ENCODE measurements around the gene DNAH2. TPM values are rescaled to one million over a fixed set of nuclear protein-coding genes. Genes with fewer than 3 reads are reported as not detected.
"Not testable (repeated sequence)": the region's sequence is repeated elsewhere in the genome, so short reads cannot be mapped to it uniquely, and the experiment has no call there.

DNAH2 gene
- total RNA-seq, 1 donor: under 0.01 TPM

DNA sequence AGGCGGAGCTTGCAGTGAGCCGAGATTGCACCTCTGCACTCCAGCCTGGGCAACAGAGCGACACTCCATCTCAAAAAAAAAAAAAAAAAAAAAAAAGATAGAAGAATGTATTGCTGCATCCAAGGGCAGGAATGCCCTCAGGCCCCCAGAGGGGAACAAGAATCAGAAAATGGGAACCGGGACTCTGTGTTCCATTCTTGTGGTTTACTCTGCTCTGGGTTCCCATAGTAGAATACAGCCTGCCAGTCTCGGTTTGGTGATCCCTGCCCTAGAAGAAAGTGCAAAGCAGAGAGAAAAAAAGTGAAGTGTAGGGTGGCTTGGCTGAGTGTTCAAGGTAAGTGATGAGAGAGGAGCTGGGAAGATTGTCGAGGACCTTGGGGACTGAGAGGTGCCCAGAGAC lies 89.0 kb downstream of the DNAH2 start:
- Histone ChIP-seq H3K4me1 (ENCODE audit: insufficient read depth, low read length) (no peaks in the 10 kb centered on the region), H3K27me3 (ENCODE audit: insufficient read depth, low read length) (no peaks in the 10 kb centered on the region), H3K4me3 (ENCODE audit: low read length) (no peak overlapping the region), H3K9me3 (ENCODE audit: low read depth, low read length) (no peaks in the 10 kb centered on the region)

GRCh38 chr17:7807206-7807605 lies 89.7 kb downstream of the DNAH2 start:
- H3K4me1 ChIP-seq (ENCODE audit: insufficient read depth, low read length): no peaks in the 10 kb centered on the region
- no peak overlapping the region for H3K4me3 ChIP-seq (ENCODE audit: low read length)
- H3K27me3 ChIP-seq (ENCODE audit: insufficient read depth, low read length): no peaks in the 10 kb centered on the region
- H3K9me3 ChIP-seq (ENCODE audit: low read depth, low read length): no peaks in the 10 kb centered on the region

DNA sequence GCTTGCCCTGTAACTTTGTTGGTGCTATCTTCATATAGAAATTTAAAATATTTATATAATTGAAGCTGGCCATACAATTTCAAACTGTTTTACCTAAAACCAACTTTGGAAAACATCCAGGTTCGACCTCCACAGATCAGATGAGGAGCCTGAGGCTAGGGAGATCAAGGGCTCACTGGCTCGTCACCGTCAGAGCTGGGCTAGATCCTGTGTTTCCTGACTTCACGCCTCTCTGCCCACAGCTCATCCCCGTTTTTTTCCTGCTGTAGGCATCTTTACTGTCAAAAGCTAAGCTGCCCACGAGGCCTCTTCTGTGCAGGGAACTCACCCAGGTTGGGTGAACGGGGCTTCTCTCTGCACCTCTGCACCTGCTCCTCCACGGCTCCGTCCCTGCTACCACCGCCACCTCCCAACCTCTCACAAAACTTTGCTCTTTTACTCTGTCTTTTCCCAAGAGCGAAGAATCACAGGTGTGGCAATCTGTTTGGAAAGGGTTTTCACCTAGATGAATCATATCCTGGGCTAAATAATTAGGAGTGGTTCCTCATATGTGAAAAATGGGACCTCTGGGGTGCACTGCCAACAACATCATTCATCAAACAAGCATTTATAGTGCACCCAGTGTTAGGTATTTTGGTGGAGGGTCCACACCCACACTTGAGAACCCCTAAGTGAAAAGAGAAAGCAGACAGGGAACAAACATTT lies 91.7 kb downstream of the DNAH2 start:
- Histone ChIP-seq H3K4me3 (ENCODE audit: low read length) (no peak overlapping the region), H3K9me3 (ENCODE audit: low read depth, low read length) (no peaks in the 10 kb centered on the region), H3K4me1 (ENCODE audit: insufficient read depth, low read length) (no peaks in the 10 kb centered on the region), H3K27me3 (ENCODE audit: insufficient read depth, low read length) (no peaks in the 10 kb centered on the region)

GRCh38 chr17:7809791-7810343 lies 92.3 kb downstream of the DNAH2 start:
- H3K4me3 ChIP-seq (ENCODE audit: low read length); H3K27me3 ChIP-seq (ENCODE audit: insufficient read depth, low read length); H3K4me1 ChIP-seq (ENCODE audit: insufficient read depth, low read length); H3K9me3 ChIP-seq (ENCODE audit: low read depth, low read length): not testable (repeated sequence)

GRCh38 chr17:7811251-7811650 lies 93.7 kb downstream of the DNAH2 start:
- Histone ChIP-seq H3K4me1 (ENCODE audit: insufficient read depth, low read length) (no peaks in the 10 kb centered on the region), H3K9me3 (ENCODE audit: low read depth, low read length) (no peaks in the 10 kb centered on the region), H3K4me3 (ENCODE audit: low read length) (no peak overlapping the region), H3K27me3 (ENCODE audit: insufficient read depth, low read length) (no peaks in the 10 kb centered on the region)

GRCh38 chr17:7814969-7815368 lies 97.4 kb downstream of the DNAH2 start:
- Histone ChIP-seq H3K9me3 (ENCODE audit: low read depth, low read length) (no peaks in the 10 kb centered on the region), H3K27me3 (ENCODE audit: insufficient read depth, low read length) (no peaks in the 10 kb centered on the region), H3K4me1 (ENCODE audit: insufficient read depth, low read length) (no peaks in the 10 kb centered on the region), H3K4me3 (ENCODE audit: low read length) (no peak overlapping the region)

- Histone ChIP-seq H3K4me1 (ENCODE audit: insufficient read depth, low read length) (no peaks in the 10 kb centered on the region), H3K4me3 (ENCODE audit: low read length) (no peak overlapping the region), H3K9me3 (ENCODE audit: low read depth, low read length) (no peaks in the 10 kb centered on the region), H3K27me3 (ENCODE audit: insufficient read depth, low read length) (no peaks in the 10 kb centered on the region)
Observed at GRCh38 chr17:7816926-7817642, 99.5 kb downstream of the DNAH2 start.

DNA sequence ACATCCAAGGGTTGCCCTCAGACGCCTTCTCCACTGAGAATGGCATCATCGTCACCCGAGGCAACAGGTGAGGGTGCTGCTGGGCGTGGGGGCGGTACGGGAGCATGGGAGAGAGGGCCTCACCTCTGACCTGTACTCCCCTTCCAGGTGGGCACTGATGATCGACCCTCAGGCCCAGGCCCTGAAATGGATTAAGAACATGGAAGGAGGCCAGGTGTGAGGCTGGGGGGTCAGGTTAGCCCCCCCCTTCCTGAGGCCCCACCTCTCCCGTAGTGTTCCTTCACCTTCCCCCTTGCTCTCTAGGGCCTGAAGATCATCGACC lies 100.1 kb downstream of the DNAH2 start:
- H3K4me3 ChIP-seq (ENCODE audit: low read length): no peak overlapping the region
- H3K4me1 ChIP-seq (ENCODE audit: insufficient read depth, low read length): no peaks in the 10 kb centered on the region
- H3K27me3 ChIP-seq (ENCODE audit: insufficient read depth, low read length): no peaks in the 10 kb centered on the region
- no peaks in the 10 kb centered on the region for H3K9me3 ChIP-seq (ENCODE audit: low read depth, low read length)

DNA sequence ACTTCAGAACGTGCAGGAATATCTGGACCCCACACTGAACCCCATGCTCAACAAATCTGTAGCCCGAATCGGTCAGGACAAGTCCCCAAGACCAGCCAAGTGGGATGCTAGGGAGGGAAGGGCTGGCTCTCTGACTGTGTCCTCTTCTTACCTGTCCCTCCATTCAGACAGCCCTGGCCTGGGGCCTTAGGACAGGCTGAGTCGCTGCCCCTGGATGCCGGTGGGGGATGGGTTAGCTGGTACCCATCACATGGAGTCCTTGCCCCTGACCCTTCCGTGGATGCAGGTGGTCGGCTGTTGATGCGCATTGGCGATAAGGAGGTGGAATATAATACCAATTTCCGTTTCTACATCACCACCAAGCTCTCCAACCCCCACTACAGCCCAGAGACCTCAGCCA lies 100.5 kb downstream of the DNAH2 start:
- H3K27me3 ChIP-seq (ENCODE audit: insufficient read depth, low read length): no peaks in the 10 kb centered on the region
- H3K4me1 ChIP-seq (ENCODE audit: insufficient read depth, low read length): no peaks in the 10 kb centered on the region

GRCh38 chr17:7818746-7819645 lies 101.5 kb downstream of the DNAH2 start:
- H3K4me3 ChIP-seq (ENCODE audit: low read length): no peak overlapping the region
- H3K27me3 ChIP-seq (ENCODE audit: insufficient read depth, low read length): no peaks in the 10 kb centered on the region

More for the DNA sequence above, 100.5 kb downstream of the DNAH2 start:
- Histone ChIP-seq H3K9me3 (ENCODE audit: low read depth, low read length) (no peaks in the 10 kb centered on the region), H3K4me3 (ENCODE audit: low read length) (no peak overlapping the region)

GRCh38 chr17:7820231-7820630 lies 102.7 kb downstream of the DNAH2 start:
- Histone ChIP-seq H3K4me1 (ENCODE audit: insufficient read depth, low read length) (no peaks in the 10 kb centered on the region), H3K9me3 (ENCODE audit: low read depth, low read length) (no peaks in the 10 kb centered on the region), H3K4me3 (ENCODE audit: low read length) (no peak overlapping the region), H3K27me3 (ENCODE audit: insufficient read depth, low read length) (no peaks in the 10 kb centered on the region)

More at GRCh38 chr17:7818746-7819645, 101.5 kb downstream of the DNAH2 start:
- H3K9me3 ChIP-seq (ENCODE audit: low read depth, low read length): no peaks in the 10 kb centered on the region
- H3K4me1 ChIP-seq (ENCODE audit: insufficient read depth, low read length): no peaks in the 10 kb centered on the region

GRCh38 chr17:7822126-7822525 lies 104.6 kb downstream of the DNAH2 start:
- Histone ChIP-seq H3K27me3 (ENCODE audit: insufficient read depth, low read length) (no peaks in the 10 kb centered on the region), H3K9me3 (ENCODE audit: low read depth, low read length) (no peaks in the 10 kb centered on the region), H3K4me3 (ENCODE audit: low read length) (no peak overlapping the region), H3K4me1 (ENCODE audit: insufficient read depth, low read length) (no peaks in the 10 kb centered on the region)

GRCh38 chr17:7823581-7824001 lies 106.0 kb downstream of the DNAH2 start:
- no peaks in the 10 kb centered on the region for H3K27me3 ChIP-seq (ENCODE audit: insufficient read depth, low read length)
- no peaks in the 10 kb centered on the region for H3K9me3 ChIP-seq (ENCODE audit: low read depth, low read length)

DNA sequence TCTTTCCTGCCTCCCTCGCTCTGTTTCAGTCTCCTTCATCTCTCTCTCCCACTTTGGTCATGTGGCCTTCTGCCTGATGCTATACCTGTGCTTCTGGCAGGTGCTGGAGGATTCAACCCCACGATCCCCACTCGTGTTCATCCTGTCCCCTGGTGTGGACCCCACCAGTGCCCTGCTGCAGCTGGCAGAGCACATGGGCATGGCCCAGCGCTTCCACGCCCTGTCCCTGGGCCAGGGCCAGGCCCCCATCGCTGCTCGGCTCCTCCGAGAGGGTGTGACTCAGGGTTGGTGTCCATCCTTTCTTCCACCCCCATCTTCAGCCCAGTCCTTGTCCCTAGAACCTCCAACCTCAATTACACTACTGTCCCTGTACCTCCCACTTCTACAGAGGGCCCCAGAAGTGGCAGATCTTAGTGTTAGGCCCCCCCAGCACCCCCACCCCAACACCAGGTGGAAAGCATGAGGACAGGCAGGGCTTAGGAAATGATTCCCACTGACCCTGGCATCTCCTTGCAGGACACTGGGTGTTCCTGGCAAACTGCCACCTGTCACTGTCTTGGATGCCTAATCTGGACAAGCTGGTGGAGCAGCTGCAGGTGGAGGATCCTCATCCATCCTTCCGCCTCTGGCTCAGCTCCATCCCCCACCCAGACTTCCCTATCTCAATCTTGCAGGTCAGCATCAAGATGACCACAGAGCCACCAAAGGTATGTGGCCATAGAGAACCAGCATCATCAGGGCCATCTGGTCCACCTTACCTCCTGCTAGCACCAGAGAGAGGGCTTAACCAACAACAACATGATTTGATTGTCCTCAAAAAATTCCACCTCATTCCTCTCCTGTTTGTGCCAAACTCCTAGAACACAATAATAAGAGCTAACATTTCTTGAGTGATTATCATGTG lies 106.7 kb downstream of the DNAH2 start:
- Histone ChIP-seq H3K4me3 (ENCODE audit: low read length) (no peak overlapping the region), H3K4me1 (ENCODE audit: insufficient read depth, low read length) (no peaks in the 10 kb centered on the region), H3K9me3 (ENCODE audit: low read depth, low read length) (no peaks in the 10 kb centered on the region), H3K27me3 (ENCODE audit: insufficient read depth, low read length) (no peaks in the 10 kb centered on the region)

More at GRCh38 chr17:7823581-7824001, 106.0 kb downstream of the DNAH2 start:
- no peaks in the 10 kb centered on the region for H3K4me1 ChIP-seq (ENCODE audit: insufficient read depth, low read length)
- no peak overlapping the region for H3K4me3 ChIP-seq (ENCODE audit: low read length)
